Neural progenitor cell (in vitro differentiated cells): ENCODE results near the gene PYGB.

Experiments used
- EZH2 ChIP-seq: fragments of 200-600 bp; sonication (generic); IDR thresholded peaks from 2 replicates; pipeline ENCODE4 v1.6.1; 2017; ENCODE audit warnings: antibody characterized with exemption, mild to moderate bottlenecking, moderate library complexity
- EZH2phosphoT487 ChIP-seq: fragments of 200-600 bp; sonication (generic); IDR thresholded peaks from 2 replicates; pipeline ENCODE4 v1.6.1; 2017; ENCODE audit warnings: antibody characterized with exemption
- TF ChIP-seq, protein P1 (sequence below): fragments of 200-600 bp; sonication (generic); IDR thresholded peaks from 2 replicates; pipeline ENCODE4 v1.5.1; 2017; ENCODE audit warnings: antibody characterized with exemption, mild to moderate bottlenecking

DNA sequence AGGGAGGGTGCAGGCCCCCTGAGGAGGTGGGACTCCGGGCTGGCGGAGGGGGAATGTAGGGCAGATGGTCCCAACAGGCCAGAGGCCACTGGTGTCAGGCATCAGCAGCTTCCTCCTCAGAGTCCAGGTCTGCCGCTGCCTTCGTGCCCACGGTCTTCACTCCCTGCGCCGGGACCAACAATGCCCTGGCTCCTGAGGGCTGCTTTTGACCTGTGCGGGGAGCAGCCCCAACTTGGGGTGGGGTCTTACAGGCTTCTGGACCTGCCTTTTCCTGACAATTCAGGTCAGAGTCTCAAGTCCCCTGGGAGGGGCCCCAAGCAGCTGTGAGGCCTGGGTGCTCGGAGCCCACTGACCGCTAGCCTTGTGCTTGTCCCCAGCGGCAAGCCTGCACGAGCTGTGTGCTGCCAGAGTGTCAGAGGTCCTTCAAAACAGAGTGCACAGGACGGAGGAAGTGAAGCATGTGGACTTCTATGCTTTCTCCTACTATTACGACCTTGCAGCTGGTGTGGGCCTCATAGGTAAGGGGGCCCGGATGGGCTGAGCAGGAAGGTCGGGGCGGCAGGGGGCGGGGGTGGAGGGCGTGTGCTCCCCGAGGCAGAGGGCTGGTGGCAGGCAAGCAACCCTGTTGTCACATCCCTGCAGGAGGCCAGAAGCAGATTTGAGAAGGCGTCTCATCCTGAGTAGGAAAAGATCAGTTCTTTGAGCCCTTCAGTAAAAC lies 25.3 kb upstream of the PYGB start:
- TF ChIP-seq, protein P1, sequence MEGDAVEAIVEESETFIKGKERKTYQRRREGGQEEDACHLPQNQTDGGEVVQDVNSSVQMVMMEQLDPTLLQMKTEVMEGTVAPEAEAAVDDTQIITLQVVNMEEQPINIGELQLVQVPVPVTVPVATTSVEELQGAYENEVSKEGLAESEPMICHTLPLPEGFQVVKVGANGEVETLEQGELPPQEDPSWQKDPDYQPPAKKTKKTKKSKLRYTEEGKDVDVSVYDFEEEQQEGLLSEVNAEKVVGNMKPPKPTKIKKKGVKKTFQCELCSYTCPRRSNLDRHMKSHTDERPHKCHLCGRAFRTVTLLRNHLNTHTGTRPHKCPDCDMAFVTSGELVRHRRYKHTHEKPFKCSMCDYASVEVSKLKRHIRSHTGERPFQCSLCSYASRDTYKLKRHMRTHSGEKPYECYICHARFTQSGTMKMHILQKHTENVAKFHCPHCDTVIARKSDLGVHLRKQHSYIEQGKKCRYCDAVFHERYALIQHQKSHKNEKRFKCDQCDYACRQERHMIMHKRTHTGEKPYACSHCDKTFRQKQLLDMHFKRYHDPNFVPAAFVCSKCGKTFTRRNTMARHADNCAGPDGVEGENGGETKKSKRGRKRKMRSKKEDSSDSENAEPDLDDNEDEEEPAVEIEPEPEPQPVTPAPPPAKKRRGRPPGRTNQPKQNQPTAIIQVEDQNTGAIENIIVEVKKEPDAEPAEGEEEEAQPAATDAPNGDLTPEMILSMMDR, result no peak
- TF ChIP-seq EZH2phosphoT487 (no peak), EZH2 (no peak)
